Retinal pigment epithelial cell (primary cell): ENCODE measurements around the gene CDC42BPB.
"Not testable (repeated sequence)": the region's sequence is repeated elsewhere in the genome, so short reads cannot be mapped to it uniquely, and the experiment has no call there.

Experiments
- DNase-seq: peaks from one replicate; pipeline ENCODE4 v3.0.0-alpha.2; 2010; ENCODE audit warnings: low read depth
- H3K4me3 ChIP-seq: 2 replicates; pipeline ENCODE4 v1.5.1; 2011; ENCODE audit warnings: mild to moderate bottlenecking, low read length, control low read depth, moderate library complexity
- TF ChIP-seq, protein P1 (sequence below): conservative IDR thresholded peaks from 2 replicates; pipeline ENCODE4 v1.5.1; 2011; ENCODE audit warnings: low read depth, low read length, control low read depth, inconsistent platforms

CDC42BPB gene

DNA sequence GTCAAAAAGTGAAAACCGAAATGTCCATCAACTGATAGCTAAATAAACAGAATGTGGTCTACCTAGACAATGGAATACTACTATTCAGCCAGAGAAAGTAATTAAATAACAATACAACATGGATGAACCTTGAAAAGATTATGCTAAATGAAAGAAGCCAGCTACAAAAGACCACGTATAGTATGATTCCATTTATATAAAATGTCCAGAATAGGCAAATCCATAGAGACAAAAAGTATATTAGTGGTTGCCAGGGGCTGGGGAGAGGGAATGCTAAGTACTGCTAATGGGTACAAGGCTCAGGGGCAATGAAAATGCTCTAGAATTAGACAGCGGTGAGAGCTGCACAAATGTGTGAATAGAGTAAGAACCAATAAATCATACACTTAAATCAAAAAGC, 29.9 kb downstream of the CDC42BPB start:
- TF ChIP-seq, protein P1, sequence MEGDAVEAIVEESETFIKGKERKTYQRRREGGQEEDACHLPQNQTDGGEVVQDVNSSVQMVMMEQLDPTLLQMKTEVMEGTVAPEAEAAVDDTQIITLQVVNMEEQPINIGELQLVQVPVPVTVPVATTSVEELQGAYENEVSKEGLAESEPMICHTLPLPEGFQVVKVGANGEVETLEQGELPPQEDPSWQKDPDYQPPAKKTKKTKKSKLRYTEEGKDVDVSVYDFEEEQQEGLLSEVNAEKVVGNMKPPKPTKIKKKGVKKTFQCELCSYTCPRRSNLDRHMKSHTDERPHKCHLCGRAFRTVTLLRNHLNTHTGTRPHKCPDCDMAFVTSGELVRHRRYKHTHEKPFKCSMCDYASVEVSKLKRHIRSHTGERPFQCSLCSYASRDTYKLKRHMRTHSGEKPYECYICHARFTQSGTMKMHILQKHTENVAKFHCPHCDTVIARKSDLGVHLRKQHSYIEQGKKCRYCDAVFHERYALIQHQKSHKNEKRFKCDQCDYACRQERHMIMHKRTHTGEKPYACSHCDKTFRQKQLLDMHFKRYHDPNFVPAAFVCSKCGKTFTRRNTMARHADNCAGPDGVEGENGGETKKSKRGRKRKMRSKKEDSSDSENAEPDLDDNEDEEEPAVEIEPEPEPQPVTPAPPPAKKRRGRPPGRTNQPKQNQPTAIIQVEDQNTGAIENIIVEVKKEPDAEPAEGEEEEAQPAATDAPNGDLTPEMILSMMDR, result no peak
- no peak for DNase-seq
- no peak overlapping the region for H3K4me3 ChIP-seq

DNA sequence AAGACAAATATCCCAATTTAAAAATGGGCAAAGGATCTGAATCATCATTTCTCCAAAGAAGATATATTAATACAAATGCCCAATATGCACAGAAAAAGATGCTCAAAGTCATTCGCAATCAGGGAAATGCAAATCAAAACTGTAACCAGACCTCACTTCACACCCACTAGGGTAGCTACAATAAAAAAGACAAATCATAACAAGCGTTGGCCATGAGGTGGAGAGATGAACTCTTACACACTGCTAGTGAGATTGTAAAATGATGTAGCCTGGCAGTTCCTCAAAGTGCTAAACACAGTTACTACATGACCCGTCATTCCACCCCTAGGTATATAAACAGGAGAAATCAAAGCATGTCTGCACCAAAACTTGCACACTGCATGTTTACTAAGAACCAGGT, 30.4 kb downstream of the CDC42BPB start:
- DNase-seq, result no peak
- TF ChIP-seq, protein P1, result no peak
- H3K4me3 ChIP-seq, result no peak overlapping the region

DNA sequence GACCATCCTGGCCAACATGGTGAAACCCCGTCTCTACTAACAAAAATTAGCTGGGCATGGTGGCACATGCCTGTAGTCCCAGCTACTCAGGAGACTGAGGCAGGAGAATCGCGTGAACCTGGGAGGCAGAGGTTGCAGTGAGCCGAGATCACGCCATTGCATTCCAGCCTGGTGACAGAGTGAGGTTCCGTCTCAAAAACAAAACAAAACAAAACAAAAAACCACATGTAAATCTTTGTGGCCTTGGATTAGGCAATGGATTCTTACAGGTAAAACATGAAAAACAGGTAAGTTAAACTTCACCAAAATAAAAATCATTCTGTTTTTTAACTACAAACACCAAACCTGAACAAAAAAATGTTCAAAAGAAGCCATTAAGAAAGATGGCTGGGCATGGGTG, 31.2 kb downstream of the CDC42BPB start:
- DNase-seq, result not testable (repeated sequence)

DNA sequence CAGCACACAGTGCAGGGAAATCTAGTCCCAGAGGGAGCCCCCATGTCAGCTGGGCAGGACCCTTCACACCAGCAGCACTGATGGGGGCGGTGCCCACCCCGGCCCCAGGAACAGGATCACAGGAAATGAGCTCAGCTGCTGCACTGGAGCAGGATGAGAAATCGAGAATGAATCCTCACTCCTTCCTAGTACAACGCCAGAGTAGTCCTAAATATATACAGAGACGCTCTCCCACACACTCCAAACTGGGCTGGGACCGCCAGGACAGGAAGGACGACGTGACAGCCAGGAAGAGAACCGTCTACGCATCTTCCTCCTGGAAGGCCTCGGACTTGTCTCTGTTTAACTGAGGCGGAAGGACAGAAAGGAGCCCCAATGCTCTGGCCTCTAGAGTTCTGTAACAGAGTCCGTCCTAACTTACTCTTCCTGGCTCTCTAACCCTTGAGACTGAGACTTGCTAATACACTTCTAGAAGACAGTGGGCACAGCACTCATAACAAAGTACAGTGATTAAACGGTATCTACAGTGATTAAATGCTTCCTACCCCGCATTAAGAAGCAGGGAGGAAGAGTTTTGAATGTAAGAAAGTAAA, 33.4 kb downstream of the CDC42BPB start:
- no peak overlapping the region for H3K4me3 ChIP-seq
- no peak for DNase-seq
- TF ChIP-seq, protein P1, result no peak

More for the DNA sequence above, 31.2 kb downstream of the CDC42BPB start:
- H3K4me3 ChIP-seq, result not testable (repeated sequence)

DNA sequence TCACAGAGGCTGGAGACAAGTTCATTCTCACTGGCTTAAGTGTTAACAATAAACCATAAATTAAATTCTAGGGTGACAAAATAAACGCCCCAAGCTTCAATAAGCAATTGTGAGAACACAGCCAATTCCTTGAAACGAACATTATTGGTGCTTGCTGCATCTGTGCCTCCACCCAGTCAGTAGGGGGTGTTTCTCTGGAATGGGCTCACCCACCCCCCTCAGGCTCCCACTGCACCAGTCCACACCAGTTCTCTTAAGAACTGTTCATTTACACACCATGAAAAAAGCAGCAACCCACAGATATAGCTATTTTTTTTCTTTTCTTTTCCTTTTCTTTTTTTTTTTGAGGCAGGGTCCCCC, 34.7 kb downstream of the CDC42BPB start:
- H3K4me3 ChIP-seq, result no peak overlapping the region
- TF ChIP-seq, protein P1, result no peak
- DNase-seq, result no peak

DNA sequence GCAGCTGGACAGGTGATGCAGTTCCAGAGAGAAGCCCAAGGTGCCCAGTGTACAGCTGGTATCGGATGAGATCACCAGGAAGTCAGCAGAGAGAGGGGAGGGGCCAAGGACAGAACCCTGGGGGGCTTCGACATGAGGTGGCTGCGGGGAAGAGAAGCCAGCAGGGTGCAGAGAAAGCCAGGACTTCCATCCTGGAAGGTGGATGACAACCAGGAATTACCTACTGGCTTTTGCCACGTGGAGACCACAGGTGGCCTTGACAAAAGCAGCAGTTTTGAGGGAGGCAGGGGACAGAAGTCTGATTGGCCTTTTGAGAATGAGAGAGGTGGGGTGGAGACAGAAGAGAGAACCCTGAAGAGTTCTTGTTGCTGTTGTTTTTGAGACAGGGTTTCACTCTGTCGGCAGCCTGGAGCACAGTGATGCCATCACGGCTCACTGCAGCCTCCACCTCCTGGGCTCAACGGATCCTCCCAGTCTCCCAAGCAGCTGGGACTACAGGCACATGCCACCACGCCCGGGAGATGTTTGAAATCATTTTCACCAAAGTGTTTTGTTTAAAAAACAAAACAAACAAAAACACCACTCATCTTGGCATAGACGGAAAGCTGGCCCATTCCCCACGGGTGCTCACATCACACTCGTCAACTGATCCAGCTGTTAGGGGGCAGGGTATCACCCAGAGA, 35.2 kb downstream of the CDC42BPB start:
- H3K4me3 ChIP-seq, result no peak overlapping the region
- TF ChIP-seq, protein P1, result no peak
- no peak for DNase-seq

DNA sequence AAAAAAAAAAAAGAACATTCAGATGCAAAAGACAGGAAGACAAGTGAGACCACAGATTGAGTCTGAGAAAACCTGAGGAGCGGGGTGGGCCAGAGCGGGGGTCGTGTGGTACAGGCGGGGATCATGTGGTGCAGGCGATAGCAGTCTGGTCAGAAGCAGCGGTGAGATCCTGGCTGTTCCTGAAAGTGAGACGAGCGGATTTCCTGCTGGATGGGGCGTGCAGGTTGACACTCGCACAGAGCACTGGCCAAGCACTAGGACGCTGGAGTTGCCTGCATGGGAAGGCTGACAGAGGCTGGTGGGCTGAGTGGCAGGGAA, 35.7 kb downstream of the CDC42BPB start:
- TF ChIP-seq, protein P1, result no peak
- H3K4me3 ChIP-seq, result no peak overlapping the region
- DNase-seq, result no peak
